Lower leg skin (tissue), 3 donors: ENCODE measurements around the gene SNRNP200.

Source experiments
- CTCF ChIP-seq, 3 donors: fragments of 450-650 bp; IDR thresholded peaks; one replicate each; pipeline ENCODE4 v1.5.1; 2016; ENCODE audit warnings: antibody characterized with exemption in 3 of 3, mild to moderate bottlenecking in 3 of 3, moderate library complexity in 2 of 3
- POLR2A ChIP-seq, 2 donors: fragments of 450-650 bp; IDR thresholded peaks; one replicate each; pipeline ENCODE4 v1.6.1; 2016 to 2017; ENCODE audit warnings: antibody characterized with exemption in 2 of 2, mild to moderate bottlenecking in 1 of 2, moderate library complexity in 1 of 2

DNA sequence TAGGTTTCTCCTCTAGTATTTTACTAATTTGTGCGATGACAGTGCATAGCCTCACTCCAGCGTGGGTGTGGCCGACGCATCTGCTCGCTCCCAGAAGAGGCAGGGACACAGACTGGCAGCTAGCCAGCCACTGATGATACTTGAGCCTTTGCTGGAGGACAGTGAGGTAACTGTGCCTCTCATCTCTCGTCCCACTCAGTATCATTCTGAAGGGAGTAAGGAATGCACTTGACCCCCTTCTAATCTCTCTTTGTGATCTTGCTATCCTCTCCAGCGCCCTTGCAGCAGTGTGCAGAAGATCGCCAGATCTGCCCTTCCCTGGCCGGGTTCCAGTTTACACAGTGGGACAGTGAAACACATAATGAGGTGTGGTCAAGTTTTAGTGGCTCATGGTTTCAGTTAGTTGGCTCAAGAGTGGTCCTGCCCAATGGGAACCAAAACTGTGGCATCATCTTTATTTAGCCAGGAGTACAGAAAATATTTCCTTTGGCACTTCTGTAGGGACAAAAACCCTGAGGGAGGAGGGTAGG lies 47.8 kb upstream of the SNRNP200 start:
- no peak for TF ChIP-seq CTCF (IDR thresholded peaks at IDR 0.05)
- TF ChIP-seq POLR2A (IDR thresholded peaks at IDR 0.05): no peak
